ENCODE results near the gene PLEKHA1. TPM values are rescaled to one million over a fixed set of nuclear protein-coding genes. Genes with fewer than 3 reads are reported as not detected.

Gene PLEKHA1
- total RNA-seq, 1 experiment from 2014 or later: 30.6 TPM

- H3K4me1 ChIP-seq (ENCODE audit: control insufficient read depth in 1 of 2, insufficient read depth in 2 of 2, low read length in 2 of 2): no peaks in the 10 kb centered on the region
- no peak overlapping the region for H2AFZ ChIP-seq (ENCODE audit: low read depth, low read length, poor library complexity, severe bottlenecking)
- ChIA-PET CTCF (interaction anchor here (1.4 kb wide), 1 partner anchor 92 kb away, joined by 5 read pairs; no protein-coding TSS in a partner anchor), POLR2A (no interaction called here), RAD21 (ENCODE audit: low non-redundant PET in 1 of 2, low total read pairs in 2 of 2, uncharacterized antibody in 2 of 2, unreplicated experiment in 2 of 2) (no interaction called here)
- no peaks in the 10 kb centered on the region for H3K9me3 ChIP-seq (ENCODE audit: control insufficient read depth in 1 of 2, insufficient read depth in 1 of 2, low read depth in 1 of 2, low read length in 2 of 2)
- DNase-seq (ENCODE audit: low read depth, low spot score): no peak
- no peak overlapping the region for H3K4me3 ChIP-seq (replicated peaks in 1 of 2; ENCODE audit: low read depth in 1 of 2, low read length in 2 of 2)
- no peaks in the 10 kb centered on the region for H4K20me1 ChIP-seq (ENCODE audit: insufficient read depth)
- intact Hi-C loops (cut with micrococcal nuclease): no loop called here
- ATAC-seq: no peak
- no peak overlapping the region for H3K4me2 ChIP-seq (ENCODE audit: low read length)
- H3K27me3 ChIP-seq (ENCODE audit: insufficient read depth, low read length): no peaks in the 10 kb centered on the region
- TF ChIP-seq EZH2phosphoT487 (IDR thresholded peaks at IDR 0.05; ENCODE audit: borderline replicate concordance): no peak
- TF ChIP-seq EGR1 (IDR thresholded peaks at IDR 0.05; ENCODE audit: low read depth): no peak
- TF ChIP-seq SRF (IDR thresholded peaks at IDR 0.05; ENCODE audit: low read depth): no peak
- no peak for TF ChIP-seq POLR2AphosphoS5 (IDR thresholded peaks at IDR 0.05; ENCODE audit: low read depth, low read length)
- no peak for TF ChIP-seq SP1 (IDR thresholded peaks at IDR 0.05; ENCODE audit: low read depth)
- no peak for TF ChIP-seq YY1 (IDR thresholded peaks at IDR 0.05; ENCODE audit: extremely low read depth, insufficient replicate concordance, low read depth, low read length)
- TF ChIP-seq FOSL1 (IDR thresholded peaks at IDR 0.05; ENCODE audit: low read depth): no peak
- TF ChIP-seq TCF7L2 (IDR thresholded peaks at IDR 0.05; ENCODE audit: borderline replicate concordance, extremely low read depth, insufficient read depth, insufficient read length): no peak
- no peak for TF ChIP-seq REST (IDR thresholded peaks at IDR 0.05; ENCODE audit: low read depth)
- TF ChIP-seq ATF3 (IDR thresholded peaks at IDR 0.05): no peak
- no peak for TF ChIP-seq SIN3A (IDR thresholded peaks at IDR 0.05; ENCODE audit: low read depth)
- TF ChIP-seq ZNF274 (IDR thresholded peaks at IDR 0.05; ENCODE audit: low read depth, low read length): no peak
- no peak for TF ChIP-seq ZBTB33 (IDR thresholded peaks at IDR 0.05; ENCODE audit: extremely low read depth, insufficient replicate concordance, low read length)
- no peak for TF ChIP-seq ELF1 (IDR thresholded peaks at IDR 0.05; ENCODE audit: borderline replicate concordance, low read depth)
- TF ChIP-seq POLR2A (IDR thresholded peaks at IDR 0.05; ENCODE audit: borderline replicate concordance, extremely low read depth, insufficient read depth, insufficient read length): no peak
- H3K79me2 ChIP-seq (ENCODE audit: insufficient read depth, low read length): peaks cover 49% of the 10 kb centered on the region
- H3K27ac ChIP-seq (ENCODE audit: low read depth, low read length): no peak overlapping the region
- no peak overlapping the region for H3K9ac ChIP-seq (ENCODE audit: low read length)
- H3K36me3 ChIP-seq (ENCODE audit: control insufficient read depth in 1 of 2, insufficient read depth in 2 of 2, low read length in 2 of 2): peaks cover 0 to 5% of the 10 kb centered on the region in 2 experiments; a peak in 1 of 4 replicates
- BruUV-seq (replicated peaks): no TSS peak
- H3K9me2 ChIP-seq (ENCODE audit: insufficient read depth): no peaks in the 10 kb centered on the region
These were observed 16.2 kb downstream of the PLEKHA1 start for GRCh38 chr10:122390679-122391078.
